K562 (cell line): ENCODE data around the gene MAGEB6. TPM values are rescaled to one million over a fixed set of nuclear protein-coding genes. Genes with fewer than 3 reads are reported as not detected.

ENCODE experiments used
- ATAC-seq: fragments of 200-7000 bp; cut with Tn5 transposase; 3 replicates; pipeline ENCODE4 v1.9.1; 2020; ENCODE audit warnings: moderate library complexity
- BruUV-seq: library from RNA; stranded (reverse); fragments of 400-500 nt; replicated peaks from 2 replicates; lab custom pipeline; 2021; lab: Mats Ljungman, UMichigan
- CTCF ChIA-PET: fragments of 300-600 bp; formaldehyde crosslinking; extraction: SDS; loops from one replicate; lab custom pipeline; 2021; ENCODE audit warnings: low intra/inter-chr PET ratio; lab: Yijun Ruan, JAX
- POLR2A ChIA-PET: fragments of 300-600, 350-650 bp; sonication (Branson Sonifier 250); formaldehyde crosslinking; extraction: SDS; loops from one replicate; lab custom pipeline; 2021; ENCODE audit warnings: antibody characterized with exemption, inconsistent platforms; lab: Yijun Ruan, JAX
- DNase-seq, 4 experiments: peaks; one replicate each; pipeline versions ENCODE4 v3.0.0 to v3.0.0-alpha.2; 2011 to 2018; ENCODE audit warnings: low spot score in 3 of 4, mixed read lengths in 3 of 4; ENCODE audit errors: extremely low read depth in 1 of 4
- FAIRE-seq: peaks from 2 replicates; lab custom pipeline; 2011; peaks lifted over from hg19 to GRCh38; lab: Jason Lieb, UNC
- H2AFZ ChIP-seq: 2 replicates; pipeline ENCODE4 v1.6.0; 2011; ENCODE audit warnings: low read depth, low read length, control low read depth, inconsistent platforms
- H3K27ac ChIP-seq: fragments of 200-600 bp; 3 replicates; pipeline ENCODE4 v1.8.0; 2011; ENCODE audit warnings: low read depth, mild to moderate bottlenecking, control low read depth, inconsistent platforms, low read length, moderate library complexity, mixed read lengths; ENCODE audit errors: extremely low read depth
- H3K27me3 ChIP-seq, 2 experiments: fragments of 300-600 bp in 1 of 2; 2 replicates in 1 of 2; 3 replicates in 1 of 2; pipeline versions ENCODE4 v1.6.0 to v1.8.0; 2011; ENCODE audit warnings: inconsistent platforms in 2 of 2, low read length in 2 of 2, mild to moderate bottlenecking in 1 of 2, mixed read lengths in 1 of 2, moderate library complexity in 1 of 2; ENCODE audit not compliant: control insufficient read depth in 2 of 2, insufficient read depth in 2 of 2
- H3K36me3 ChIP-seq: fragments of 300-600 bp; 3 replicates; pipeline ENCODE4 v1.8.0; 2011; ENCODE audit warnings: mild to moderate bottlenecking, low read length, inconsistent platforms; ENCODE audit not compliant: control insufficient read depth, insufficient read depth
- H3K4me1 ChIP-seq, 2 experiments: fragments of 200-600 bp in 1 of 2; replicated peaks in 1 of 2; 2 replicates in 1 of 2; 3 replicates in 1 of 2; pipeline versions ENCODE4 v1.5.1 to v1.8.0; 2011; ENCODE audit warnings: inconsistent platforms in 2 of 2, low read length in 2 of 2, mild to moderate bottlenecking in 1 of 2, mixed read lengths in 1 of 2, moderate library complexity in 1 of 2; ENCODE audit not compliant: control insufficient read depth in 2 of 2, insufficient read depth in 2 of 2
- H3K4me2 ChIP-seq: 2 replicates; pipeline ENCODE4 v1.6.1; 2011; ENCODE audit warnings: low read length, control low read depth, inconsistent platforms, mixed read lengths; ENCODE audit not compliant: insufficient read depth
- H3K4me3 ChIP-seq: fragments of 200-600 bp; sonication (generic), shearing (Covaris generic); 2 replicates; pipeline ENCODE4 v1.5.1; 2016; ENCODE audit warnings: control low read depth, inconsistent platforms
- H3K79me2 ChIP-seq: fragments of 200-600 bp; 3 replicates; pipeline ENCODE4 v1.8.0; 2011; ENCODE audit warnings: low read length, inconsistent platforms; ENCODE audit not compliant: control insufficient read depth, insufficient read depth
- H3K9ac ChIP-seq, 2 experiments: 2 replicates each; pipeline versions ENCODE4 v1.6.0 to v1.6.1; 2011; ENCODE audit warnings: low read depth in 2 of 2, low read length in 2 of 2, control low read depth in 1 of 2, inconsistent platforms in 1 of 2, mild to moderate bottlenecking in 1 of 2, mixed read lengths in 1 of 2; ENCODE audit not compliant: insufficient read depth in 1 of 2
- H3K9me1 ChIP-seq: one replicate; pipeline ENCODE4 v1.6.0; 2011; ENCODE audit warnings: inconsistent platforms, mild to moderate bottlenecking, low read length, moderate library complexity; ENCODE audit not compliant: control insufficient read depth, insufficient read depth
- H3K9me3 ChIP-seq: replicated peaks from 2 replicates; pipeline ENCODE4 v1.5.1; 2011; ENCODE audit warnings: low read depth, low read length, inconsistent platforms; ENCODE audit not compliant: control insufficient read depth, insufficient read depth
- H4K20me1 ChIP-seq: replicated peaks from 2 replicates; pipeline ENCODE4 v1.6.1; 2011; ENCODE audit warnings: low read length, inconsistent platforms, mixed read lengths; ENCODE audit not compliant: control insufficient read depth, insufficient read depth
- NCOA2 ChIP-seq, 2 experiments: fragments of 450-650 bp; IDR thresholded peaks; 2 replicates each; pipeline ENCODE4 v1.6.1; 2018; ENCODE audit warnings: mild to moderate bottlenecking in 2 of 2, moderate library complexity in 1 of 2; ENCODE audit not compliant: partially characterized antibody in 2 of 2
- PHB ChIP-seq: fragments of 250-450 bp; sonication (Bioruptor Pico); IDR thresholded peaks from 2 replicates; pipeline ENCODE4 v1.5.0; 2021
- SIX5 ChIP-seq, 2 experiments: IDR thresholded peaks; 2 replicates each; pipeline ENCODE4 v1.6.1; 2011; ENCODE audit warnings: low read length in 2 of 2, borderline replicate concordance in 1 of 2, low read depth in 1 of 2, mild to moderate bottlenecking in 1 of 2, moderate library complexity in 1 of 2; ENCODE audit not compliant: insufficient read depth in 1 of 2
- ZKSCAN8 ChIP-seq: fragments of 200-800 bp; sonication (Bioruptor generic); IDR thresholded peaks from 2 replicates; pipeline ENCODE4 v1.6.1; 2016; ENCODE audit warnings: missing genetic modification characterization, missing compliant biosample characterization
- WGBS: fragments of 100-300 bp; shearing (Covaris generic); methylation state at CpG from one replicate; pipeline ENCODE4 v1.1.6; 2016; ENCODE audit warnings: low coverage, mixed read lengths; ENCODE audit not compliant: insufficient coverage; ENCODE audit errors: missing lambda C conversion rate; 5-methylcytosine and 5-hydroxymethylcytosine counted together
- in situ Hi-C: fragments of 300-500 bp; cut with MboI; formaldehyde crosslinking; loops from 4 replicates; pipeline ENCODE4 v1.15.0; 2018; ENCODE audit warnings: inconsistent platforms, mixed read lengths
- intact Hi-C: fragments of 100-400 bp; cut with micrococcal nuclease; formaldehyde crosslinking; loops from 2 replicates; pipeline ENCODE4 v1.14.2; 2022
- polyA plus RNA-seq, 8 experiments: library from polyadenylated mRNA; depleted of rRNA in 4 of 8; stranded (reverse) in 5 of 8; unstranded in 3 of 8; fragments of >200 nt; fragmentation: Nextera tagmentation in 2 of 8; fragmentation: Illumina TruSeq in 1 of 8; extraction: Ambion mirVana in 2 of 8; extraction: Trizol in 1 of 8; gene quantifications; 2 replicates each; pipeline versions ENCODE4 v1.2.1 to v1.2.3, GENCODE V29; 2011 to 2014; ENCODE audit warnings: inconsistent platforms in 1 of 8, missing spikeins in 1 of 8
- total RNA-seq, 7 experiments: library from RNA; depleted of rRNA in 6 of 7; stranded (reverse); fragments of >200 nt in 6 of 7; fragmentation: Illumina TruSeq in 2 of 7; extraction: Trizol in 2 of 7; gene quantifications; 2 replicates each; pipeline versions ENCODE4 v1.2.1 to v1.2.3, GENCODE V29; 2011 to 2021; ENCODE audit warnings: low replicate concordance in 1 of 7
- TF ChIP-seq, protein P1 (sequence below): fragments of 250-450 bp; sonication (Bioruptor Pico); IDR thresholded peaks from 2 replicates; pipeline ENCODE4 v1.5.0; 2021; ENCODE audit warnings: mild to moderate bottlenecking, moderate library complexity

MAGEB6 gene
- total and polyA plus RNA-seq, 9 of the 15 experiments (the other 6 are each of a cell fraction or from before 2014, with no cell fraction given) = 0.07 to 0.18 (median 0.11) TPM; not detected in 3

DNA sequence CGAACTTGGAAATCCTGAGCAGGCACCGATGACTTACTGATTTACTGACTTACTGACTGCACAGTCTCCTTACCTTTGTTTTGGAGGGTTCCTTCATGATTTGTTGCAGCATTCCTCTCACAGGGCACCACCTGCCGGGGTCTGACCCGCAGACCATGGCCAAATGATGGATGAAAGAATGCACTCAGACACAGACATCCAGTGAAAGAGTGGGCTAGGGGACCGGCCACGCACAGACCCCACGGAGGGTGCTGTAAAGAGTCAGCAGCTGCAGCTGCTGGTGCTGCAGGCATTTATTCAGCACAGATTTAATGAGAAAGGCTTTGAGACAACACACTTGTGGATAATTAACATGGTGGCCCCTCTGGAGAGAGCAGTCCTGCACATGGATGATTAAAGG, 27.1 kb downstream of the MAGEB6 start (continued):
- TF ChIP-seq, protein P1, sequence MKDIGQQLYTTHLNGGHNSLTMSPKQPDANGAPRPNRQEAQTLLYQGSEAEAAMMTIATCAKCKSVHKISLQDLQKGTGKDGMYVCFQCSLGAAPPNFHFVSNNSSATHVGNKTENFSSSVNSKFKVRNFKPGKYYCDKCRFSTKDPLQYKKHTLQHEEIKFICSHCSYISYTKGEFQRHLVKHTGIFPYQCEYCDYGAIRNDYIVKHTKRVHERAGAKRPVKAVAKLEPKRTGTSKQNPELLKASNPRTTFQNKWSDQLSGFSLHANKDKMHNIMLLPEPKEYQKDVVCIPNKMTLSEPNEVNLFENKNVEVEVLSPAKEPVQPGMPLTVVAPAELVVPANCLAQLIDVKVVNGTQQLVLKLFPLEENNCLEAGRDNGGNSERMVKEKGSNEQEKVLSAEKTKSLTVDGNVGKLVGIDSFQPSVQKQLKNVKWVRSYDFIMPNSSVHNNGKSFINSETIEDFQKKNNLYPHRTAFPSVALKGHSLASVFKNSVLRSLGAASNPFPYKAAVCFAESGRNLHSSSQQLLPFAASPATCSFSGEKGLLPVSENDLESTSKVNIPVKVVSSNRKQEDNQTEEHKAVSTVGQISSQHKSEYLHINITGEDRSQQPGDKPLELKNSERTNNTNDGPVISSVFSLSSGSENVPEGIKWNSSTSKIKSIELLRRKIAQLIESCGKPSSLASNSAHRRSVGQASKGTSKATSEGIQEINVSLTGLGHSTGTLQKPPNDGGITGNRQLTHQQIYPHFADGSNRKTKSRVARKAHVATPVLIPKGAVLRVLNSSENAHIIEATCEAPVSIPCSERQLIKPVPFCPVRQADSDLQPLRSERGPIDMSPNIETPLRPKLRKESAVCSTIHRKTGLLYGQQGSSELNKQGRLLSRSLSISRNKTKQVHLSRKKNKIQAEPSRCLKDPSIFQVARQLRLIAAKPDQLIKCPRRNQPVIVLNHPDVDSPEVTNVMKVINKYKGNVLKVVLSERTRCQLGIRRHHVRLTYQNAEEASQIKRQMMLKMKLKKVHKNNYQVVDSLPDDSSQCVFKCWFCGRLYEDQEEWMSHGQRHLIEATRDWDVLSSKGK (CRISPR knock-in tag) = no peak
- TF ChIP-seq PHB (CRISPR knock-in tag) (no peak), ZKSCAN8 (CRISPR knock-in tag) (no peak), SIX5 (IDR thresholded peaks at IDR 0.05; ENCODE audit: borderline replicate concordance in 1 of 2, insufficient read depth in 1 of 2, low read depth in 1 of 2, low read length in 2 of 2) (no peak)

DNA sequence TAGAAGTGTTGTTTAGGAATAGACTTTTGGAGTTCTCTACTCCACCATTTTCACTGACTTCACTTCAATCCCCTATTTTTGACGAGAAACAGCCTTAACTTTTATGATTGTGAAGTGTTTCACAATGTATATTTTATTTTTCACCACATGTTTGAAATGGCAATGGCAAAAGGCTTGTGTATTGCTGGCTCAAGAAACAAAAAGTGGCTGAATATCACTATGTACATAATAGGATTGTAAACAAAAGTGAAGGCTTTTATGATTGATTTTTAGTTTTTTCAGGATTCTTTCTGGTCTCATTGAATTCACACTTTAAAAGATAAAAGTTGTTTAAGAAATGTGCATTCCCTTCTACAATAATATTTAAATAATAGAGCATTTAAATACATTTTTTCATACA, 41.9 kb downstream of the MAGEB6 start:
- POLR2A ChIA-PET = no interaction called here
- in situ Hi-C loops = no loop called here
- no peak for FAIRE-seq
- Histone ChIP-seq H3K4me3 (no peak overlapping the region), H3K9me1 (no peaks in the 10 kb centered on the region), H3K27me3 (no peaks in the 10 kb centered on the region), H3K27ac (no peak overlapping the region), H3K9ac (no peak overlapping the region), H3K9me3 (no peaks in the 10 kb centered on the region), H2AFZ (no peak overlapping the region), H4K20me1 (no peaks in the 10 kb centered on the region), H3K4me2 (no peak overlapping the region), H3K36me3 (no peaks in the 10 kb centered on the region), H3K79me2 (no peaks in the 10 kb centered on the region), H3K4me1 (no peaks in the 10 kb centered on the region)
- TF ChIP-seq NCOA2 (IDR thresholded peaks at IDR 0.05; ENCODE audit: partially characterized antibody in 2 of 2) = no peak
- intact Hi-C loops = no loop called here
- no peak for DNase-seq
- no peak for ATAC-seq
- CTCF ChIA-PET = no interaction called here
- WGBS = 0% methylated on average over 1 of the region's 1 CpG
- BruUV-seq = no TSS peak

Other genes starting within 250 kb of the MAGEB6 start
- not detected in 2 replicates for gene MAGEB18, start 54.1 kb upstream of the MAGEB6 start, total RNA-seq (2014; rRNA removed)
- not detected in 2 replicates for gene MAGEB18, start 54.1 kb upstream of the MAGEB6 start, total RNA-seq (2014; rRNA removed; fragmentation: Illumina TruSeq; extraction: Trizol)
- gene MAGEB18, start 54.1 kb upstream of the MAGEB6 start, total RNA-seq (2015; rRNA removed; fragmentation: Illumina TruSeq; extraction: Trizol) = not detected in 2 replicates
- not detected in 2 replicates for gene MAGEB18, start 54.1 kb upstream of the MAGEB6 start, total RNA-seq (2021)
- gene MAGEB18, start 54.1 kb upstream of the MAGEB6 start, polyA plus RNA-seq (2011; rRNA removed) = not detected in 2 replicates
- gene MAGEB18, start 54.1 kb upstream of the MAGEB6 start, polyA plus RNA-seq (2014; fragmentation: Illumina TruSeq; extraction: Trizol) = not detected in 2 replicates
- not detected for gene MAGEB18, start 54.1 kb upstream of the MAGEB6 start, polyA plus RNA-seq (2014; fragmentation: Nextera tagmentation; extraction: Ambion mirVana)
- not detected in 2 replicates for gene MAGEB18, start 54.1 kb upstream of the MAGEB6 start, polyA plus RNA-seq (2014; rRNA removed)
- gene MAGEB6B, start 31.8 kb upstream of the MAGEB6 start, total RNA-seq (2014; rRNA removed) = not detected in 2 replicates
- not detected in 2 replicates for gene MAGEB6B, start 31.8 kb upstream of the MAGEB6 start, total RNA-seq (2014; rRNA removed; fragmentation: Illumina TruSeq; extraction: Trizol)
- not detected in 2 replicates for gene MAGEB6B, start 31.8 kb upstream of the MAGEB6 start, total RNA-seq (2015; rRNA removed; fragmentation: Illumina TruSeq; extraction: Trizol)
- gene MAGEB6B, start 31.8 kb upstream of the MAGEB6 start, total RNA-seq (2021) = not detected in 2 replicates
- not detected in 2 replicates for gene MAGEB6B, start 31.8 kb upstream of the MAGEB6 start, polyA plus RNA-seq (2011; rRNA removed)
- not detected in 2 replicates for gene MAGEB6B, start 31.8 kb upstream of the MAGEB6 start, polyA plus RNA-seq (2014; fragmentation: Illumina TruSeq; extraction: Trizol)
- gene MAGEB6B, start 31.8 kb upstream of the MAGEB6 start, polyA plus RNA-seq (2014; fragmentation: Nextera tagmentation; extraction: Ambion mirVana) = not detected
- gene MAGEB6B, start 31.8 kb upstream of the MAGEB6 start, polyA plus RNA-seq (2014; rRNA removed) = not detected in 2 replicates
- gene MAGEB5, start 23.7 kb downstream of the MAGEB6 start, total RNA-seq (2014; rRNA removed) = not detected in 2 replicates
- gene MAGEB5, start 23.7 kb downstream of the MAGEB6 start, total RNA-seq (2014; rRNA removed; fragmentation: Illumina TruSeq; extraction: Trizol) = not detected in 2 replicates
- not detected in 2 replicates for gene MAGEB5, start 23.7 kb downstream of the MAGEB6 start, total RNA-seq (2015; rRNA removed; fragmentation: Illumina TruSeq; extraction: Trizol)
- gene MAGEB5, start 23.7 kb downstream of the MAGEB6 start, total RNA-seq (2021) = not detected in 2 replicates
- not detected in 2 replicates for gene MAGEB5, start 23.7 kb downstream of the MAGEB6 start, polyA plus RNA-seq (2011; rRNA removed)
- gene MAGEB5, start 23.7 kb downstream of the MAGEB6 start, polyA plus RNA-seq (2014; fragmentation: Illumina TruSeq; extraction: Trizol) = not detected in 2 replicates
- gene MAGEB5, start 23.7 kb downstream of the MAGEB6 start, polyA plus RNA-seq (2014; fragmentation: Nextera tagmentation; extraction: Ambion mirVana) = not detected
- not detected in 2 replicates for gene MAGEB5, start 23.7 kb downstream of the MAGEB6 start, polyA plus RNA-seq (2014; rRNA removed)